Fibroblast of mammary gland (primary cell): ENCODE results near the gene SLC37A1.

ENCODE experiments used
- DNase-seq: peaks from one replicate; pipeline ENCODE4 v3.0.0-alpha.2; 2010; ENCODE audit warnings: low read depth
- H3K4me3 ChIP-seq: 2 replicates; pipeline ENCODE4 v1.5.1; 2011; ENCODE audit warnings: low read depth, mild to moderate bottlenecking, low read length, moderate library complexity; ENCODE audit not compliant: control insufficient read depth
- CTCF ChIP-seq: conservative IDR thresholded peaks from 2 replicates; pipeline ENCODE4 v1.5.1; 2011; ENCODE audit warnings: low read depth, low read length, inconsistent platforms; ENCODE audit not compliant: control insufficient read depth, insufficient read depth

The SLC37A1 gene

GRCh38 chr21:42474043-42474831 is 39.4 kb upstream of the SLC37A1 start:
- DNase-seq: peak; percentile 11
- H3K4me3 ChIP-seq: no peak overlapping the region
- no peak for TF ChIP-seq CTCF

- H3K4me3 ChIP-seq: no peak overlapping the region
- TF ChIP-seq CTCF: no peak
- DNase-seq: no peak
Measured at GRCh38 chr21:42475036-42475435, 38.6 kb upstream of the SLC37A1 start.

GRCh38 chr21:42475526-42476387 is 37.9 kb upstream of the SLC37A1 start:
- TF ChIP-seq CTCF: no peak
- no peak for DNase-seq

GRCh38 chr21:42476388-42477331 is 37.0 kb upstream of the SLC37A1 start:
- no peak overlapping the region for H3K4me3 ChIP-seq
- no peak for DNase-seq
- TF ChIP-seq CTCF: no peak

More at GRCh38 chr21:42475526-42476387, 37.9 kb upstream of the SLC37A1 start:
- H3K4me3 ChIP-seq: no peak overlapping the region

- no peak for DNase-seq
- H3K4me3 ChIP-seq: no peak overlapping the region
- no peak for TF ChIP-seq CTCF
Measured at GRCh38 chr21:42478504-42478903, 35.1 kb upstream of the SLC37A1 start.

GRCh38 chr21:42479582-42479981 is 34.1 kb upstream of the SLC37A1 start:
- no peak for DNase-seq
- no peak for TF ChIP-seq CTCF
- no peak overlapping the region for H3K4me3 ChIP-seq
